ENCODE results near the gene OR2AT4. TPM values are rescaled to one million over a fixed set of nuclear protein-coding genes. Genes with fewer than 3 reads are reported as not detected.

Gene OR2AT4
- total RNA-seq, 4 donors from 2014 or later, result not detected

DNA sequence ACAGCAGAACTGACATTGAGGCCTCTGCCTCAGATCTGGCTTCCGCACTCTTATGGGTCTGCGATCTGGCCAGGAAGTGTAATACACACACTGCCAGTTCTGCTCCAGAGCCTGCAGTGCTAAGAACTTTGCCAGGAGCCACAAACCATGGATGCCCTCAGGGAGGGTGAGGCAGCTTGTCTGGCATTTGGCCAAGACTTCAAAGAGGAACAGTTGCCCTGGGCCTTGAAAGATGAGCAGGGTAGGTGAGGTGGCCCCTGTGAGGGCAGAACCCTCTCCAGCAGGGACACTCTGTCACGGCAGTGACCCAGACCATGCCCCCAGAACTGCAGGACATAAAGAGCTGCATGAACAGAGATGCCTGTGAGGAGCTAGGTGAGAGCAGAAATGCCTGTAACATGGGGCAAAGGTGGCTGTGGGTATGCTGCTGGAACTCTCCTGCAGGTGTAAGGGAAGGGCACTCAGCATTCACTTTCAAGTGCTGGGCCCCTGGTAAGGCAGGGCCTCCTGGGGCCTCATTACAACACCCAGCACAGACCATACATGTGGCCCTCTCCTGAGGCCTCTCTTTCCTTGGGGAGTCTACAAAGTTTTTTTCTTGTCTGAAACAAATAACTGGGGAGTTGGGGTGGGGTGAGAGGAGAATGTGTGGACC, 60.6 kb downstream of the OR2AT4 start:
- Histone ChIP-seq H3K27ac (no peak overlapping the region), H3K4me1 (peaks cover 6 to 12% of the 10 kb centered on the region in 2 donors), H3K36me3 (no peaks in the 10 kb centered on the region), H3K4me3 (no peak overlapping the region), H3K9me3 (no peaks in the 10 kb centered on the region), H3K27me3 (no peaks in the 10 kb centered on the region)
- in situ Hi-C loops (cut with MboI; ENCODE audit: low sequenced_read_pairs in 4 of 4) (no loop called here), intact Hi-C loops (cut with DNase I; ENCODE audit: low total_unique reads) (no loop called here)
- TF ChIP-seq, protein P1, sequence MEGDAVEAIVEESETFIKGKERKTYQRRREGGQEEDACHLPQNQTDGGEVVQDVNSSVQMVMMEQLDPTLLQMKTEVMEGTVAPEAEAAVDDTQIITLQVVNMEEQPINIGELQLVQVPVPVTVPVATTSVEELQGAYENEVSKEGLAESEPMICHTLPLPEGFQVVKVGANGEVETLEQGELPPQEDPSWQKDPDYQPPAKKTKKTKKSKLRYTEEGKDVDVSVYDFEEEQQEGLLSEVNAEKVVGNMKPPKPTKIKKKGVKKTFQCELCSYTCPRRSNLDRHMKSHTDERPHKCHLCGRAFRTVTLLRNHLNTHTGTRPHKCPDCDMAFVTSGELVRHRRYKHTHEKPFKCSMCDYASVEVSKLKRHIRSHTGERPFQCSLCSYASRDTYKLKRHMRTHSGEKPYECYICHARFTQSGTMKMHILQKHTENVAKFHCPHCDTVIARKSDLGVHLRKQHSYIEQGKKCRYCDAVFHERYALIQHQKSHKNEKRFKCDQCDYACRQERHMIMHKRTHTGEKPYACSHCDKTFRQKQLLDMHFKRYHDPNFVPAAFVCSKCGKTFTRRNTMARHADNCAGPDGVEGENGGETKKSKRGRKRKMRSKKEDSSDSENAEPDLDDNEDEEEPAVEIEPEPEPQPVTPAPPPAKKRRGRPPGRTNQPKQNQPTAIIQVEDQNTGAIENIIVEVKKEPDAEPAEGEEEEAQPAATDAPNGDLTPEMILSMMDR (IDR thresholded peaks at IDR 0.05 in 4 of 5, conservative IDR thresholded peaks at IDR 0.05 in 1 of 5), result no peak
- TF ChIP-seq POLR2A (IDR thresholded peaks at IDR 0.05), result no peak
- ATAC-seq (peak; percentile 37 to 55), DNase-seq (peak; percentile 17 to 37)

DNA sequence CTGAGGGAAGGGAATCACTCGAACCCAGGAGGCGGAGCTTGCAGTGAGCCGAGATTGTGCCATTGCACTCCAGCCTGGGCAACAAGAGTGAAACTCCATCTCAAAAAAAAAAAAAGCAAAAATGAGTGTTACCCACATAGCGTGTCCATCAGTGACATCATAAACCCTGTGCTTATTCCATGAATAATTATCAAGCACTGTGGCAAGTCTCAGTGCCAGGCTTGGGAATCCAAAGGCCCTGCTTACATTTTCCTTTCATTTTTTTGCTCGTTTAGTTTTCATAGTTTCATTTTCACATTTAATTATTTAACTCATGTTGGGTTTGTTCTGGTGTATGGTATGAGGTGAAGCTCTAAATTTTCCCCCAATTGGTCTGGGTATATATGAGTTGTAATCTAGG, 61.4 kb downstream of the OR2AT4 start:
- Histone ChIP-seq H3K4me3 (no peak overlapping the region), H3K27ac (no peak overlapping the region), H3K9me3 (no peaks in the 10 kb centered on the region), H3K36me3 (no peaks in the 10 kb centered on the region), H3K27me3 (no peaks in the 10 kb centered on the region), H3K4me1 (peaks cover 6 to 12% of the 10 kb centered on the region in 2 donors)
- no peak for TF ChIP-seq POLR2A (IDR thresholded peaks at IDR 0.05)
- TF ChIP-seq, protein P1 (IDR thresholded peaks at IDR 0.05 in 4 of 5, conservative IDR thresholded peaks at IDR 0.05 in 1 of 5), result no peak
- ATAC-seq, result no peak
- DNase-seq, result no peak
- in situ Hi-C loops (cut with MboI; ENCODE audit: low sequenced_read_pairs in 4 of 4) (no loop called here), intact Hi-C loops (cut with DNase I; ENCODE audit: low total_unique reads) (no loop called here)

DNA sequence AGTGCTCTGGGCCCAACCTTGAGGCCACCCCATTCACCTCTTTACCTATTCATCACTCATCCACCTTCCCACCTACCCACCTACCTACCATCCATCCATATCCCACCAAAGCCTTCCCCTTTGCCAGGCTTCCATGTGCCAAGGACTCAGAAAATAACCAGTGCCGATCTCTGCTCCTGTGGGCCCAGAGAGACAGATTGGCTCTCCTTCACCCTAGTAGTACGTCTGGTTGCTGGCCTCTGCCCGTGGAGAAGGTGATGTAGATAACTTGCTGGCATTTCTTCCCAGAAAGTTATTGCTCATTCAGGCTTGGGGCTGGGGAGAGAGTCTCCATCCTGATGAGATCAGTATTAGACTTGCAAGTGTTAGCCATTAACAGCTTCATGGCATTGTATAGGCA, 62.8 kb downstream of the OR2AT4 start:
- Histone ChIP-seq H3K4me1 (peaks cover 7 to 12% of the 10 kb centered on the region in 2 donors), H3K27ac (no peak overlapping the region), H3K9me3 (no peaks in the 10 kb centered on the region), H3K4me3 (no peak overlapping the region), H3K36me3 (no peaks in the 10 kb centered on the region), H3K27me3 (no peaks in the 10 kb centered on the region)
- no peak for TF ChIP-seq POLR2A (IDR thresholded peaks at IDR 0.05)
- TF ChIP-seq, protein P1 (IDR thresholded peaks at IDR 0.05 in 4 of 5, conservative IDR thresholded peaks at IDR 0.05 in 1 of 5), result no peak
- in situ Hi-C loops (cut with MboI; ENCODE audit: low sequenced_read_pairs in 4 of 4) (no loop called here), intact Hi-C loops (cut with DNase I; ENCODE audit: low total_unique reads) (no loop called here)
- DNase-seq, result no peak
- no peak for ATAC-seq

DNA sequence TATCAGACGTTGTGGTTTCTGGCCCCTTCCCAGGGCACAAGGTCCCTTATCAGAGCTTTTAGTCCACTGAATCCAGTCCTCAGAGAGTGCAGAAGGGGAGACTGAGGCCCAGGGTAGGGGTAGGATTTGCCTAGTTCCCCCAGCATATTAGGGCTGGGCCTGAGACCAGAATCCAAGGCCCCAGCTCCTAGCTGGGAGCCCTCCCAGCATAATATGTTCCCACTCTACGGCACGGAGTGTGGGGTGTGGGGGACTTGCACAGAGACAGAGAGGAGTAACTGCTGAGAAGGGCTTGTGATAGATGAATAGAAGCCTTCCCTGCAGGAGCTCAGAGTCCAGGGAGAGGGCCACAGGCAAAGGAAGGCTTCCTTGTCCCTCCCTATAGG, 64.1 kb downstream of the OR2AT4 start:
- TF ChIP-seq, protein P1 (IDR thresholded peaks at IDR 0.05 in 4 of 5, conservative IDR thresholded peaks at IDR 0.05 in 1 of 5), result no peak
- TF ChIP-seq POLR2A (IDR thresholded peaks at IDR 0.05), result no peak
- H3K36me3 ChIP-seq, result no peaks in the 10 kb centered on the region
- DNase-seq, result no peak
- ATAC-seq, result no peak
- intact Hi-C loops (cut with DNase I; ENCODE audit: low total_unique reads) (loop anchor here (1.0 kb wide), 2 partner anchors 9 to 103 kb away; no protein-coding TSS in a partner anchor), in situ Hi-C loops (cut with MboI; ENCODE audit: low sequenced_read_pairs in 4 of 4) (no loop called here)
- peaks cover 12 to 20% of the 10 kb centered on the region in 2 donors for H3K4me1 ChIP-seq
- H3K4me3 ChIP-seq, result no peak overlapping the region
- no peak overlapping the region for H3K27ac ChIP-seq
- H3K9me3 ChIP-seq, result no peaks in the 10 kb centered on the region
- H3K27me3 ChIP-seq, result no peaks in the 10 kb centered on the region
